PC-9 (cell line): ENCODE data around the gene CLDN7. TPM values are rescaled to one million over a fixed set of nuclear protein-coding genes. Genes with fewer than 3 reads are reported as not detected.

Experiments
- BruUV-seq: library from RNA; stranded (reverse); fragments of 400-500 nt; replicated peaks from 2 replicates; lab custom pipeline; 2021; lab: Mats Ljungman, UMichigan
- CTCF ChIA-PET: fragments of 300-600 bp; sonication (Branson Sonifier 250); formaldehyde crosslinking; loops from one replicate; lab custom pipeline; 2022; ENCODE audit warnings: antibody characterized with exemption; lab: Charles Lee
- POLR2A ChIA-PET: fragments of 300-600 bp; sonication (Branson Sonifier 250); formaldehyde crosslinking; loops from one replicate; lab custom pipeline; 2022; ENCODE audit warnings: antibody characterized with exemption; ENCODE audit not compliant: unreplicated experiment; lab: Charles Lee
- DNase-seq, 2 experiments: peaks; one replicate each; pipeline versions ENCODE4 v3.0.0 to v3.0.0-alpha.2; 2015 to 2022; ENCODE audit warnings: mixed read lengths in 1 of 2
- H2AFZ ChIP-seq: fragments of 200-600 bp; sonication (generic); 2 replicates; pipeline ENCODE4 v1.8.1; 2017; ENCODE audit warnings: antibody characterized with exemption
- H3F3A ChIP-seq: fragments of 200-600 bp; sonication (generic); 2 replicates; pipeline ENCODE4 v1.8.1; 2017; ENCODE audit warnings: antibody characterized with exemption, mild to moderate bottlenecking, low read depth; ENCODE audit not compliant: insufficient read depth
- H3K27ac ChIP-seq: fragments of 200-600 bp; sonication (generic); 2 replicates; pipeline ENCODE4 v1.6.1; 2016; ENCODE audit warnings: mixed run types
- H3K27me3 ChIP-seq: fragments of 200-600 bp; sonication (generic); 2 replicates; pipeline ENCODE4 v1.6.1; 2016; ENCODE audit warnings: low read depth, mixed run types; ENCODE audit not compliant: insufficient read depth
- H3K36me3 ChIP-seq: fragments of 200-600 bp; sonication (generic); 2 replicates; pipeline ENCODE4 v1.6.1; 2016; ENCODE audit warnings: low read depth, mixed run types
- H3K4me1 ChIP-seq: fragments of 200-600 bp; sonication (generic); replicated peaks from 2 replicates; pipeline ENCODE4 v1.6.1; 2016; ENCODE audit warnings: mixed run types; ENCODE audit not compliant: insufficient read depth
- H3K4me2 ChIP-seq: fragments of 200-600 bp; sonication (generic); 2 replicates; pipeline ENCODE4 v1.6.1; 2017; ENCODE audit warnings: mixed run types
- H3K4me3 ChIP-seq: fragments of 200-600 bp; sonication (generic); 2 replicates; pipeline ENCODE4 v1.6.1; 2016; ENCODE audit warnings: mixed run types
- H3K79me2 ChIP-seq: fragments of 200-600 bp; sonication (generic); 2 replicates; pipeline ENCODE4 v1.6.1; 2017; ENCODE audit warnings: low read depth, mixed run types
- H3K9me2 ChIP-seq: fragments of 200-600 bp; sonication (generic); 2 replicates; pipeline ENCODE4 v1.8.1; 2017; ENCODE audit warnings: mild to moderate bottlenecking; ENCODE audit not compliant: insufficient read depth
- H3K9me3 ChIP-seq: fragments of 200-600 bp; sonication (generic); 2 replicates; pipeline ENCODE4 v1.8.1; 2016; ENCODE audit warnings: low read depth; ENCODE audit not compliant: insufficient read depth
- H4K20me1 ChIP-seq: fragments of 200-600 bp; sonication (generic); 2 replicates; pipeline ENCODE4 v1.8.1; 2017; ENCODE audit not compliant: insufficient read depth
- CTCF ChIP-seq: fragments of 200-600 bp; sonication (generic); conservative IDR thresholded peaks from 2 replicates; pipeline ENCODE4 v1.6.1; 2017; ENCODE audit warnings: mixed run types, antibody characterized with exemption, mild to moderate bottlenecking, moderate library complexity
- EZH2 ChIP-seq: fragments of 200-600 bp; sonication (generic); IDR thresholded peaks from 2 replicates; pipeline ENCODE4 v1.8.0; 2017; ENCODE audit warnings: antibody characterized with exemption, low read depth
- intact Hi-C: fragments of 100-400 bp; cut with micrococcal nuclease; formaldehyde crosslinking; loops from one replicate; pipeline ENCODE4 v1.10.0; 2022; ENCODE audit not compliant: unreplicated experiment
- total RNA-seq: library from RNA; stranded (reverse); gene quantifications from 2 replicates; pipeline ENCODE4 v1.2.3, GENCODE V29; 2021

CLDN7 gene
- total RNA-seq, 1 experiment from 2014 or later, result 390 TPM

GRCh38 chr17:7282752-7283321 lies 20.6 kb upstream of the CLDN7 start:
- no peak for DNase-seq
- Histone ChIP-seq H3K36me3 (no peaks in the 10 kb centered on the region), H2AFZ (no peak overlapping the region), H3K27ac (no peak overlapping the region), H3K4me2 (no peak overlapping the region), H3K9me3 (no peaks in the 10 kb centered on the region), H4K20me1 (no peaks in the 10 kb centered on the region), H3F3A (peaks cover 12% of the 10 kb centered on the region; the same call in 1 of the 2 replicates), H3K9me2 (no peaks in the 10 kb centered on the region), H3K79me2 (no peaks in the 10 kb centered on the region), H3K4me3 (no peak overlapping the region), H3K27me3 (no peaks in the 10 kb centered on the region), H3K4me1 (0 out of 2 replicates have a peak, but pooled peaks cover 4% of the 10 kb centered on the region)
- CTCF ChIA-PET, result interaction anchor here (0.6 to 1.4 kb wide), 2 partner anchors 14 to 24 kb away, joined by 3 to 5 read pairs; no protein-coding TSS in a partner anchor
- POLR2A ChIA-PET, result interaction anchor here (0.5 kb wide), 1 partner anchor 98 kb away, joined by 3 read pairs; no protein-coding TSS in a partner anchor
- intact Hi-C loops, result no loop called here
- BruUV-seq, result no TSS peak
- no peak for TF ChIP-seq EZH2

- Histone ChIP-seq H3K4me1 (0 out of 2 replicates have a peak, but pooled peaks cover 4% of the 10 kb centered on the region), H3K36me3 (no peaks in the 10 kb centered on the region), H3K4me2 (peak overlapping the region; percentile 93), H3K27me3 (no peaks in the 10 kb centered on the region), H3K9me3 (no peaks in the 10 kb centered on the region), H3K9me2 (no peaks in the 10 kb centered on the region), H3K79me2 (no peaks in the 10 kb centered on the region), H3K4me3 (peak overlapping the region; percentile 55), H4K20me1 (no peaks in the 10 kb centered on the region), H3F3A (peaks cover 12% of the 10 kb centered on the region; the same call in 1 of the 2 replicates), H3K27ac (no peak overlapping the region), H2AFZ (peak overlapping the region; percentile 78)
- intact Hi-C loops, result loop anchor here (1.0 to 2.0 kb wide), 3 partner anchors 64 to 407 kb away; partner anchors contain the start of genes SOX15 and WRAP53
- POLR2A ChIA-PET, result no interaction called here
- TSS peak; percentile 57 for BruUV-seq
- CTCF ChIA-PET, result interaction anchor here (0.6 to 1.4 kb wide), 4 partner anchors 15 to 298 kb away, joined by 3 to 5 read pairs (median 4); partner anchors contain the start of gene CD68
- no peak for DNase-seq
- no peak for TF ChIP-seq EZH2
- TF ChIP-seq CTCF, result no peak
Measured at GRCh38 chr17:7281953-7282751, 19.9 kb upstream of the CLDN7 start.

GRCh38 chr17:7281074-7281952 lies 19.0 kb upstream of the CLDN7 start, which contains the start of gene SLC2A4:
Gene SLC2A4 (plus strand): TSS chr17:7281718. CDS start chr17:7281935, 217 bp downstream.
- POLR2A ChIA-PET, result interaction anchor here (0.6 to 1.0 kb wide), 4 partner anchors 23 to 221 kb away, joined by 4 to 18 read pairs (median 6); partner anchors contain the start of genes ACADVL and DLG4
- Histone ChIP-seq H3K36me3 (no peaks in the 10 kb centered on the region), H3K4me3 (peak within 1 kb of the TSS; percentile 55), H3K27ac (peak within 1 kb of the TSS; percentile 62), H3K4me1 (0 out of 2 replicates have a peak, but pooled peaks cover 4% of the 10 kb centered on the region), H3F3A (peaks cover 12% of the 10 kb centered on the region; the same call in 1 of the 2 replicates), H3K9me3 (no peaks in the 10 kb centered on the region), H3K27me3 (no peaks in the 10 kb centered on the region), H3K9me2 (no peaks in the 10 kb centered on the region), H4K20me1 (no peaks in the 10 kb centered on the region), H3K79me2 (no peaks in the 10 kb centered on the region), H2AFZ (peak within 1 kb of the TSS; percentile 78), H3K4me2 (peak within 1 kb of the TSS; percentile 93)
- intact Hi-C loops, result loop anchor here (1.0 to 2.0 kb wide), 3 partner anchors 65 to 407 kb away; partner anchors contain the start of genes SOX15 and WRAP53
- no peak for TF ChIP-seq CTCF
- BruUV-seq, result no TSS peak
- DNase-seq, result peak; percentile 89 to 98
- CTCF ChIA-PET, result interaction anchor here (0.6 to 0.7 kb wide), 3 partner anchors 117 to 298 kb away, joined by 3 to 7 read pairs (median 4); partner anchors contain the start of gene CD68
